Trophoblast cell (in vitro differentiated cells and primary cell): ENCODE data around the gene ASIC2.

Source experiments
- DNase-seq, 2 donors: peaks; one replicate each; pipeline ENCODE4 v3.0.0-alpha.2; 2016
- H2AFZ ChIP-seq: 2 replicates; pipeline ENCODE4 v1.6.1; 2013; ENCODE audit warnings: low read length, moderate library complexity, mild to moderate bottlenecking; ENCODE audit not compliant: insufficient read depth, poor library complexity
- H2AK5ac ChIP-seq: 2 replicates; pipeline ENCODE4 v1.6.1; 2013; ENCODE audit warnings: mild to moderate bottlenecking, low read length
- H2BK120ac ChIP-seq: 2 replicates; pipeline ENCODE4 v1.6.1; 2013; ENCODE audit warnings: low read length, mild to moderate bottlenecking, moderate library complexity; ENCODE audit not compliant: insufficient read depth, poor library complexity
- H2BK12ac ChIP-seq: 2 replicates; pipeline ENCODE4 v1.6.1; 2013; ENCODE audit warnings: mild to moderate bottlenecking, low read length, moderate library complexity
- H2BK5ac ChIP-seq: 2 replicates; pipeline ENCODE4 v1.6.1; 2013; ENCODE audit warnings: low read length, low read depth, moderate library complexity, mild to moderate bottlenecking; ENCODE audit not compliant: poor library complexity
- H3K14ac ChIP-seq: 2 replicates; pipeline ENCODE4 v1.6.1; 2013; ENCODE audit warnings: mild to moderate bottlenecking, low read length
- H3K18ac ChIP-seq: 2 replicates; pipeline ENCODE4 v1.6.1; 2013; ENCODE audit warnings: mild to moderate bottlenecking, low read length
- H3K23ac ChIP-seq: 2 replicates; pipeline ENCODE4 v1.6.1; 2013; ENCODE audit warnings: low read length
- H3K27ac ChIP-seq: 2 replicates; pipeline ENCODE4 v1.5.1; 2013; ENCODE audit warnings: low read depth, mild to moderate bottlenecking, inconsistent platforms, low read length, moderate library complexity
- H3K27me3 ChIP-seq: 2 replicates; pipeline ENCODE4 v1.6.1; 2013; ENCODE audit warnings: inconsistent platforms, mild to moderate bottlenecking, low read length, moderate library complexity; ENCODE audit not compliant: insufficient read depth
- H3K36me3 ChIP-seq, 2 experiments: 1 replicate in 1 of 2; 2 replicates in 1 of 2; pipeline ENCODE4 v1.6.1; 2013; ENCODE audit warnings: low read length in 2 of 2, mild to moderate bottlenecking in 2 of 2, moderate library complexity in 1 of 2; ENCODE audit not compliant: insufficient read depth in 2 of 2, control insufficient read depth in 1 of 2
- H3K4ac ChIP-seq: 2 replicates; pipeline ENCODE4 v1.6.1; 2013; ENCODE audit warnings: low read depth, mild to moderate bottlenecking, low read length, moderate library complexity
- H3K4me1 ChIP-seq, 2 experiments: 1 replicate in 1 of 2; 2 replicates in 1 of 2; pipeline ENCODE4 v1.6.1; 2013; ENCODE audit warnings: low read length in 2 of 2, mild to moderate bottlenecking in 2 of 2, moderate library complexity in 1 of 2; ENCODE audit not compliant: insufficient read depth in 2 of 2, control insufficient read depth in 1 of 2
- H3K4me2 ChIP-seq: 2 replicates; pipeline ENCODE4 v1.6.1; 2013; ENCODE audit warnings: inconsistent platforms, mild to moderate bottlenecking, low read length, moderate library complexity
- H3K4me3 ChIP-seq: 2 replicates; pipeline ENCODE4 v1.5.1; 2013; ENCODE audit warnings: mild to moderate bottlenecking, low read depth, low read length, inconsistent platforms
- H3K79me1 ChIP-seq: one replicate; pipeline ENCODE4 v1.6.1; 2013; ENCODE audit warnings: low read length
- H3K79me2 ChIP-seq: 2 replicates; pipeline ENCODE4 v1.6.1; 2013; ENCODE audit warnings: low read length, mild to moderate bottlenecking; ENCODE audit not compliant: control insufficient read depth, insufficient read depth, poor library complexity
- H3K9ac ChIP-seq: 2 replicates; pipeline ENCODE4 v1.6.1; 2013; ENCODE audit warnings: mild to moderate bottlenecking, low read length
- H3K9me3 ChIP-seq: 2 replicates; pipeline ENCODE4 v1.6.1; 2013; ENCODE audit warnings: low read depth, mild to moderate bottlenecking, control low read depth, inconsistent platforms, low read length; ENCODE audit not compliant: insufficient read depth
- H4K12ac ChIP-seq: 2 replicates; pipeline ENCODE4 v1.6.1; 2013; ENCODE audit warnings: low read depth, mild to moderate bottlenecking, low read length, moderate library complexity
- H4K8ac ChIP-seq: 2 replicates; pipeline ENCODE4 v1.6.1; 2013; ENCODE audit warnings: low read depth, mild to moderate bottlenecking, low read length, moderate library complexity
- H4K91ac ChIP-seq: one replicate; pipeline ENCODE4 v1.6.1; 2013; ENCODE audit warnings: low read depth, mild to moderate bottlenecking, low read length, moderate library complexity
- WGBS: extraction: QIAGEN DNeasy Blood & Tissue Kit; methylation state at CpG from one replicate; pipeline ENCODE4 v1.1.7; 2013; ENCODE audit warnings: missing lambda C conversion rate; ENCODE audit not compliant: insufficient read length, insufficient coverage; ENCODE audit errors: extremely low coverage; 5-methylcytosine and 5-hydroxymethylcytosine counted together

The ASIC2 gene

DNA sequence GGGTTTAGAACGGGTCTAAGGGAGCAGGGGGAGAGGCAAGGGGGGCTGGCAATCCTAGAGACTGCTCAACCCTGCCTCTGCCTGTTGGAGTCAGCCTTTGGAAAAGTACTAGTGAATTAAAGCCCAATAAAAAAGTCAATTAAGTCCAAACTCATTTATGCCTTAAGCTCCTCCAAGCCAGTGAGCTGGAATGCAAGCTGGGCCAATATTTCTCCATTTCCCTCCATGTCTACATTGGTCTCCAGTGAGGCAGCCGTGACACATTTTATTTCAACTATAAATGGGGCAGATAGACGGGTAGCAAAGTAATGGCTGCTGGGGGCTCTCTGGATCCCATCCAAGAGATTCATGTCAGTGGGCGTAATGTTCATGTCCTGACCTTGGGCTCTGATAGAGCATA, 157.4 kb downstream of the ASIC2 start:
- H3K4ac ChIP-seq = no peak overlapping the region
- H3K18ac ChIP-seq = no peak overlapping the region
- no peak overlapping the region for H3K14ac ChIP-seq
- H3K79me2 ChIP-seq = no peaks in the 10 kb centered on the region
- H4K91ac ChIP-seq = no peak overlapping the region
- no peak overlapping the region for H2BK5ac ChIP-seq
- no CpG with 5 or more reads among the region's 4 CpGs for WGBS
- H2AFZ ChIP-seq = no peak overlapping the region
- no peak overlapping the region for H4K12ac ChIP-seq
- no peaks in the 10 kb centered on the region for H3K4me1 ChIP-seq
- no peaks in the 10 kb centered on the region for H3K9me3 ChIP-seq
- no peak overlapping the region for H2BK12ac ChIP-seq
- H4K8ac ChIP-seq = no peak overlapping the region
- DNase-seq = no peak
- no peak overlapping the region for H3K23ac ChIP-seq
- H3K27me3 ChIP-seq = no peaks in the 10 kb centered on the region
- no peaks in the 10 kb centered on the region for H3K79me1 ChIP-seq
- no peaks in the 10 kb centered on the region for H3K36me3 ChIP-seq
- no peak overlapping the region for H3K4me3 ChIP-seq
- H2AK5ac ChIP-seq = no peak overlapping the region
- no peak overlapping the region for H2BK120ac ChIP-seq
- H3K27ac ChIP-seq = no peak overlapping the region
- H3K9ac ChIP-seq = no peak overlapping the region
- H3K4me2 ChIP-seq = no peak overlapping the region

DNA sequence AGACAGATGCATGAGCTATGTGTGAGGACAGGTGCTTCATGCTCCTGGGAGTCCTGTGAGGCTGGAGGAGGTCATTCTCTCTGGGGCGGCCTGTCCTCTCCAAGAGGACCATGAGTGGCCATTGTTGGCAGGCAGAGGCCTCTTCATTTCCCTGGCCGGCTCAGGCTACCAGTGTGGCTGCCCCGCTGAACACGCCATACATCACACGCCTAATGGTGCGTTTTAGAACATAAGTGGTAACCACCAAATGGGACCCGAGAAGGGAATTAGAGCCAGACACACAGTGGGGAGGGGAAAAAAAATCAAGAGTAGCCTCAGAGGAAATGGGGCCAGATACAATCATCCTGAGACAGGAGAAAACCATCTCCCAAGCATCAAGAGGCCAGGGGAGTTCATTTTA, 161.5 kb downstream of the ASIC2 start:
- DNase-seq = no peak
- no peak overlapping the region for H3K4me2 ChIP-seq
- no peaks in the 10 kb centered on the region for H3K79me1 ChIP-seq
- H2BK120ac ChIP-seq = no peak overlapping the region
- H4K8ac ChIP-seq = no peak overlapping the region
- H3K4ac ChIP-seq = no peak overlapping the region
- H3K18ac ChIP-seq = no peak overlapping the region
- no peak overlapping the region for H3K27ac ChIP-seq
- no peak overlapping the region for H3K23ac ChIP-seq
- H3K4me3 ChIP-seq = no peak overlapping the region
- H2BK5ac ChIP-seq = no peak overlapping the region
- H2BK12ac ChIP-seq = no peak overlapping the region
- no peaks in the 10 kb centered on the region for H3K9me3 ChIP-seq
- H2AFZ ChIP-seq = no peak overlapping the region
- H4K91ac ChIP-seq = no peak overlapping the region
- H3K79me2 ChIP-seq = no peaks in the 10 kb centered on the region
- no CpG with 5 or more reads among the region's 7 CpGs for WGBS
- H3K4me1 ChIP-seq = no peaks in the 10 kb centered on the region
- H3K36me3 ChIP-seq = no peaks in the 10 kb centered on the region
- no peak overlapping the region for H4K12ac ChIP-seq
- H3K14ac ChIP-seq = no peak overlapping the region
- no peak overlapping the region for H3K9ac ChIP-seq
- no peaks in the 10 kb centered on the region for H3K27me3 ChIP-seq
- no peak overlapping the region for H2AK5ac ChIP-seq

DNA sequence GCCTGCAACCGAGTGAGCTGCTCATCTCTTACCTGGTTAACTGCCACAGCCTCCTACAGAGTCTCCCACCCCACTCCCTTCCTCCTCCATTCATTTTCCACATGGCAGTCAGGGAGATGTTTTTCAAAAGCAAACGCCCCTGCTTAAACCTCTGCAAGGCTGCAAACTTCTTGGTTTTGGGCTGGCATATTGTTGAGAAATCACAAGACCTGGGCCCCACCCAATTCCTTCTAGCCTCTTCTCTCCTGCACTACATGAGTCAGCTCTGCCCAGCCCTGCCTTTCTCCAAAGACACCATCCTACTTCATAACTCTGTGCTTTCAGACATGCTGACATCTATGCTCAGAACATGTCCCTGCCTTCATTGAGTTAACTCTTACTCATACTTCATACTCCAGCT, 165.4 kb downstream of the ASIC2 start:
- no peak overlapping the region for H2BK120ac ChIP-seq
- no peak overlapping the region for H2AFZ ChIP-seq
- no peaks in the 10 kb centered on the region for H3K36me3 ChIP-seq
- no peak overlapping the region for H3K23ac ChIP-seq
- H3K27me3 ChIP-seq = no peaks in the 10 kb centered on the region
- H3K4me1 ChIP-seq = no peaks in the 10 kb centered on the region
- H3K18ac ChIP-seq = no peak overlapping the region
- H4K91ac ChIP-seq = no peak overlapping the region
- no peak overlapping the region for H3K4me2 ChIP-seq
- no CpG with 5 or more reads among the region's 2 CpGs for WGBS
- no peak overlapping the region for H3K9ac ChIP-seq
- H3K79me1 ChIP-seq = no peaks in the 10 kb centered on the region
- no peak overlapping the region for H4K12ac ChIP-seq
- H3K4me3 ChIP-seq = no peak overlapping the region
- no peak overlapping the region for H3K14ac ChIP-seq
- H2BK5ac ChIP-seq = no peak overlapping the region
- H2AK5ac ChIP-seq = no peak overlapping the region
- no peaks in the 10 kb centered on the region for H3K79me2 ChIP-seq
- H3K9me3 ChIP-seq = no peaks in the 10 kb centered on the region
- no peak overlapping the region for H3K27ac ChIP-seq
- no peak overlapping the region for H4K8ac ChIP-seq
- H3K4ac ChIP-seq = no peak overlapping the region
- H2BK12ac ChIP-seq = no peak overlapping the region
- no peak for DNase-seq

DNA sequence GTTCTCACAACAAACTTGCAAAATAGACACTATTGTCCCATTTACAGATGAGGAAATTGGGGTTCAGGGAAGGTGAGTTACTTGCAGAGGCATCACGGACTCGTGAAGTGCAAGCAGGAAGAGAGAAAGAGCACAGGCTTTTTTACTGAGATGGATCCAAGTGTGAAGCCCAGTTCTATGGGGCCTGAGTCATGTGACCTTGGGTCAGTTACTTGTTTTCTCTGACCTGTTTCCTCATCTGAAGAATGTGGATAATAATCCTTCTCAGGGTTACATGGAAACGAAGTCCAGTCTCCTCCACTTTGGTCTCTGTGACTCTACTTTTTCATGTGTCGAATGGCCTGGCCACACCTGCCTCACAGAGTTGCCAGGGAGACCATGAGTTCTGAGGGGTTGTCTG, 167.0 kb downstream of the ASIC2 start:
- Histone ChIP-seq H2BK12ac (no peak overlapping the region), H3K27ac (no peak overlapping the region), H3K4me1 (no peaks in the 10 kb centered on the region), H3K9ac (no peak overlapping the region), H3K4me2 (no peak overlapping the region), H3K79me2 (no peaks in the 10 kb centered on the region), H3K9me3 (peaks cover 2% of the 10 kb centered on the region), H3K23ac (no peak overlapping the region), H2AFZ (no peak overlapping the region), H3K18ac (no peak overlapping the region), H3K27me3 (no peaks in the 10 kb centered on the region), H3K4me3 (no peak overlapping the region), H4K91ac (no peak overlapping the region), H2BK5ac (no peak overlapping the region), H3K36me3 (no peaks in the 10 kb centered on the region), H3K79me1 (no peaks in the 10 kb centered on the region), H3K14ac (no peak overlapping the region), H3K4ac (no peak overlapping the region), H2BK120ac (no peak overlapping the region), H4K8ac (no peak overlapping the region), H2AK5ac (no peak overlapping the region), H4K12ac (no peak overlapping the region)
- no CpG with 5 or more reads among the region's 4 CpGs for whole genome bisulfite sequencing
- DNase-seq = no peak
